ENCODE measurements around the gene SARDH.

GRCh38 chr9:133686642-133687575 is 51.2 kb downstream of the SARDH start:
- TF ChIP-seq, protein P1, sequence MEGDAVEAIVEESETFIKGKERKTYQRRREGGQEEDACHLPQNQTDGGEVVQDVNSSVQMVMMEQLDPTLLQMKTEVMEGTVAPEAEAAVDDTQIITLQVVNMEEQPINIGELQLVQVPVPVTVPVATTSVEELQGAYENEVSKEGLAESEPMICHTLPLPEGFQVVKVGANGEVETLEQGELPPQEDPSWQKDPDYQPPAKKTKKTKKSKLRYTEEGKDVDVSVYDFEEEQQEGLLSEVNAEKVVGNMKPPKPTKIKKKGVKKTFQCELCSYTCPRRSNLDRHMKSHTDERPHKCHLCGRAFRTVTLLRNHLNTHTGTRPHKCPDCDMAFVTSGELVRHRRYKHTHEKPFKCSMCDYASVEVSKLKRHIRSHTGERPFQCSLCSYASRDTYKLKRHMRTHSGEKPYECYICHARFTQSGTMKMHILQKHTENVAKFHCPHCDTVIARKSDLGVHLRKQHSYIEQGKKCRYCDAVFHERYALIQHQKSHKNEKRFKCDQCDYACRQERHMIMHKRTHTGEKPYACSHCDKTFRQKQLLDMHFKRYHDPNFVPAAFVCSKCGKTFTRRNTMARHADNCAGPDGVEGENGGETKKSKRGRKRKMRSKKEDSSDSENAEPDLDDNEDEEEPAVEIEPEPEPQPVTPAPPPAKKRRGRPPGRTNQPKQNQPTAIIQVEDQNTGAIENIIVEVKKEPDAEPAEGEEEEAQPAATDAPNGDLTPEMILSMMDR (conservative IDR thresholded peaks at IDR 0.05 in 1 of 2, IDR thresholded peaks at IDR 0.05 in 1 of 2; ENCODE audit: low read depth in 1 of 2, low read length in 2 of 2): no peak
- TF ChIP-seq EZH2 (IDR thresholded peaks at IDR 0.05; ENCODE audit: low read length, missing control alignments): no peak

Data from fibroblast of lung (primary cell).